HEK293 (cell line): ENCODE measurements around the gene KIAA1191.
A peak's percentile ranks its signal among the peaks of the same experiment; 100 is the strongest.

Source experiments
- CTCF ChIA-PET: fragments of 350-600 bp; formaldehyde crosslinking; extraction: SDS; loops from one replicate; lab custom pipeline; 2021; ENCODE audit warnings: antibody characterized with exemption; lab: Yijun Ruan, JAX
- POLR2A ChIA-PET: fragments of 300-600 bp; formaldehyde crosslinking; extraction: SDS; loops from one replicate; lab custom pipeline; 2020; ENCODE audit warnings: antibody characterized with exemption, inconsistent platforms; lab: Yijun Ruan, JAX
- H3K27ac ChIP-seq: fragments of 200-500 bp; sonication (Bioruptor generic); 2 replicates; pipeline ENCODE4 v1.5.1; 2014; ENCODE audit warnings: low read depth, low read length, control low read depth, inconsistent platforms; ENCODE audit errors: extremely low read depth
- H3K36me3 ChIP-seq, 2 experiments: fragments of 200-500 bp in 1 of 2; sonication (Bioruptor generic) in 1 of 2; 1 replicate in 1 of 2; 2 replicates in 1 of 2; pipeline ENCODE4 v1.5.1; 2014 to 2017; ENCODE audit warnings: inconsistent platforms in 2 of 2, low read length in 2 of 2; ENCODE audit not compliant: control insufficient read depth in 2 of 2, insufficient read depth in 1 of 2
- H3K4me1 ChIP-seq: fragments of 200-500 bp; sonication (Bioruptor generic); 2 replicates; pipeline ENCODE4 v1.5.1; 2014; ENCODE audit warnings: mild to moderate bottlenecking, low read length, inconsistent platforms; ENCODE audit not compliant: control insufficient read depth, insufficient read depth
- H3K4me3 ChIP-seq: 2 replicates; pipeline ENCODE4 v1.5.1; 2011; ENCODE audit warnings: low read depth, mild to moderate bottlenecking, control low read depth, low read length, moderate library complexity
- H3K9me3 ChIP-seq: fragments of 200-500 bp; sonication (Bioruptor generic); 2 replicates; pipeline ENCODE4 v1.5.1; 2014; ENCODE audit warnings: low read depth, low read length, inconsistent platforms; ENCODE audit not compliant: control insufficient read depth, insufficient read depth
- KLF1 ChIP-seq: fragments of 450-650 bp; formaldehyde crosslinking; IDR thresholded peaks from 2 replicates; pipeline ENCODE4 v1.5.1; 2016; ENCODE audit warnings: missing biosample characterization, missing genetic modification characterization
- PRDM1 ChIP-seq: fragments of 450-650 bp; formaldehyde crosslinking; IDR thresholded peaks from 2 replicates; pipeline ENCODE4; 2016; ENCODE audit warnings: missing biosample characterization, missing genetic modification characterization
- PRDM10 ChIP-seq: fragments of 450-650 bp; formaldehyde crosslinking; IDR thresholded peaks from 2 replicates; pipeline ENCODE4 v1.5.1; 2016; ENCODE audit warnings: missing biosample characterization, missing genetic modification characterization
- ZBTB44 ChIP-seq: fragments of 450-650 bp; IDR thresholded peaks from 2 replicates; pipeline ENCODE4 v1.5.1; 2018; ENCODE audit warnings: missing biosample characterization, mild to moderate bottlenecking, missing genetic modification characterization
- ZBTB8A ChIP-seq: fragments of 450-650 bp; formaldehyde crosslinking; IDR thresholded peaks from 2 replicates; pipeline ENCODE4 v1.5.1; 2016; ENCODE audit warnings: missing biosample characterization, missing genetic modification characterization
- ZEB2 ChIP-seq: fragments of 450-650 bp; formaldehyde crosslinking; IDR thresholded peaks from 2 replicates; pipeline ENCODE4 v1.5.1; 2016; ENCODE audit warnings: missing biosample characterization, missing genetic modification characterization
- ZFP69B ChIP-seq: fragments of 450-650 bp; formaldehyde crosslinking; IDR thresholded peaks from 2 replicates; pipeline ENCODE4 v1.5.1; 2016; ENCODE audit warnings: missing biosample characterization, missing genetic modification characterization
- ZNF140 ChIP-seq: fragments of 450-650 bp; formaldehyde crosslinking; IDR thresholded peaks from 2 replicates; pipeline ENCODE4 v1.5.1; 2016; ENCODE audit warnings: missing biosample characterization, missing genetic modification characterization
- ZNF146 ChIP-seq: fragments of 450-650 bp; formaldehyde crosslinking; IDR thresholded peaks from 2 replicates; pipeline ENCODE4 v1.5.1; 2016; ENCODE audit warnings: missing biosample characterization, missing genetic modification characterization
- ZNF184 ChIP-seq: fragments of 450-650 bp; IDR thresholded peaks from 2 replicates; pipeline ENCODE4 v1.5.1; 2018; ENCODE audit warnings: missing biosample characterization, mild to moderate bottlenecking, missing genetic modification characterization
- ZNF221 ChIP-seq: fragments of 450-650 bp; formaldehyde crosslinking; IDR thresholded peaks from 2 replicates; pipeline ENCODE4 v1.5.1; 2017; ENCODE audit warnings: missing biosample characterization, missing genetic modification characterization, borderline replicate concordance
- ZNF350 ChIP-seq: fragments of 450-650 bp; formaldehyde crosslinking; IDR thresholded peaks from 2 replicates; pipeline ENCODE4 v1.5.0; 2017; ENCODE audit warnings: missing biosample characterization, mild to moderate bottlenecking, missing genetic modification characterization
- ZNF394 ChIP-seq: fragments of 450-650 bp; formaldehyde crosslinking; IDR thresholded peaks from 2 replicates; pipeline ENCODE4 v1.5.1; 2016; ENCODE audit warnings: missing biosample characterization, missing genetic modification characterization, mild to moderate bottlenecking, moderate library complexity, borderline replicate concordance
- ZNF404 ChIP-seq: fragments of 450-650 bp; formaldehyde crosslinking; IDR thresholded peaks from 2 replicates; pipeline ENCODE4 v1.5.1; 2017; ENCODE audit warnings: missing biosample characterization, missing genetic modification characterization
- ZNF513 ChIP-seq: fragments of 450-650 bp; IDR thresholded peaks from 2 replicates; pipeline ENCODE4 v1.5.1; 2018; ENCODE audit warnings: missing biosample characterization, missing genetic modification characterization
- ZNF518A ChIP-seq: fragments of 450-650 bp; formaldehyde crosslinking; conservative IDR thresholded peaks from 2 replicates; pipeline ENCODE4 v1.5.1; 2016; ENCODE audit warnings: low read depth, missing biosample characterization, missing genetic modification characterization
- ZNF600 ChIP-seq: fragments of 450-650 bp; formaldehyde crosslinking; IDR thresholded peaks from 2 replicates; pipeline ENCODE4 v1.5.1; 2016; ENCODE audit warnings: missing biosample characterization, missing genetic modification characterization
- ZNF623 ChIP-seq: fragments of 450-650 bp; formaldehyde crosslinking; IDR thresholded peaks from 2 replicates; pipeline ENCODE4 v1.5.1; 2016; ENCODE audit warnings: missing biosample characterization, missing genetic modification characterization
- ZNF768 ChIP-seq: fragments of 450-650 bp; formaldehyde crosslinking; IDR thresholded peaks from 2 replicates; pipeline ENCODE4 v1.5.1; 2018; ENCODE audit warnings: missing biosample characterization, mild to moderate bottlenecking, missing genetic modification characterization
- ZNF785 ChIP-seq: fragments of 450-650 bp; formaldehyde crosslinking; IDR thresholded peaks from 2 replicates; pipeline ENCODE4 v1.5.1; 2016; ENCODE audit warnings: missing biosample characterization, missing genetic modification characterization
- TF ChIP-seq, protein P1 (sequence below): fragments of 450-650 bp; formaldehyde crosslinking; IDR thresholded peaks from 2 replicates; pipeline ENCODE4 v1.5.1; 2016; ENCODE audit warnings: missing biosample characterization, missing genetic modification characterization

KIAA1191 gene

GRCh38 chr5:176341325-176342157 is 20.0 kb downstream of the KIAA1191 start:
- Histone ChIP-seq H3K9me3 (no peaks in the 10 kb centered on the region), H3K27ac (no peak overlapping the region), H3K36me3 (peaks cover 37 to 75% of the 10 kb centered on the region in 2 experiments), H3K4me3 (no peak overlapping the region)
- CTCF ChIA-PET: no interaction called here
- TF ChIP-seq ZNF785 (tag by site-specific recombination): no peak
- no peak for TF ChIP-seq KLF1 (tag by site-specific recombination)
- TF ChIP-seq PRDM1 (tag by site-specific recombination): no peak
- no peak for TF ChIP-seq ZNF221 (tag by site-specific recombination)
- TF ChIP-seq ZNF404: no peak
- TF ChIP-seq ZNF146: peak; percentile 61; the same call in 1 of the 2 replicates
- TF ChIP-seq ZNF768 (tag by site-specific recombination): no peak
- no peak for TF ChIP-seq ZEB2 (tag by site-specific recombination)
- TF ChIP-seq, protein P1, sequence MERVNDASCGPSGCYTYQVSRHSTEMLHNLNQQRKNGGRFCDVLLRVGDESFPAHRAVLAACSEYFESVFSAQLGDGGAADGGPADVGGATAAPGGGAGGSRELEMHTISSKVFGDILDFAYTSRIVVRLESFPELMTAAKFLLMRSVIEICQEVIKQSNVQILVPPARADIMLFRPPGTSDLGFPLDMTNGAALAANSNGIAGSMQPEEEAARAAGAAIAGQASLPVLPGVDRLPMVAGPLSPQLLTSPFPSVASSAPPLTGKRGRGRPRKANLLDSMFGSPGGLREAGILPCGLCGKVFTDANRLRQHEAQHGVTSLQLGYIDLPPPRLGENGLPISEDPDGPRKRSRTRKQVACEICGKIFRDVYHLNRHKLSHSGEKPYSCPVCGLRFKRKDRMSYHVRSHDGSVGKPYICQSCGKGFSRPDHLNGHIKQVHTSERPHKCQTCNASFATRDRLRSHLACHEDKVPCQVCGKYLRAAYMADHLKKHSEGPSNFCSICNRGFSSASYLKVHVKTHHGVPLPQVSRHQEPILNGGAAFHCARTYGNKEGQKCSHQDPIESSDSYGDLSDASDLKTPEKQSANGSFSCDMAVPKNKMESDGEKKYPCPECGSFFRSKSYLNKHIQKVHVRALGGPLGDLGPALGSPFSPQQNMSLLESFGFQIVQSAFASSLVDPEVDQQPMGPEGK (tag by site-specific recombination): no peak
- no peak for TF ChIP-seq ZNF623 (tag by site-specific recombination)
- peak; percentile 54 for TF ChIP-seq PRDM10
- TF ChIP-seq ZNF350: no peak
- TF ChIP-seq ZNF513 (tag by site-specific recombination): peak; percentile 87
- no peak for TF ChIP-seq ZNF140 (tag by site-specific recombination)
- TF ChIP-seq ZNF184 (tag by site-specific recombination): no peak
- TF ChIP-seq ZNF600 (tag by site-specific recombination): peak; percentile 35
- TF ChIP-seq, all 188 proteins: peak for 4
- no peaks in the 10 kb centered on the region for H3K4me1 ChIP-seq
- POLR2A ChIA-PET: no interaction called here

- H3K27ac ChIP-seq: no peak overlapping the region
- ChIA-PET CTCF (no interaction called here), POLR2A (interaction anchor here (1.3 kb wide), 1 partner anchor 22 kb away, joined by 5 read pairs; the partner anchor contains the start of gene KIAA1191)
- H3K4me3 ChIP-seq: no peak overlapping the region
- H3K36me3 ChIP-seq: peaks cover 29 to 64% of the 10 kb centered on the region in 2 experiments
- no peaks in the 10 kb centered on the region for H3K4me1 ChIP-seq
- no peaks in the 10 kb centered on the region for H3K9me3 ChIP-seq
- TF ChIP-seq ZBTB8A (tag by site-specific recombination) (no peak), ZBTB44 (tag by site-specific recombination) (no peak), ZNF600 (tag by site-specific recombination) (no peak), ZNF518A (tag by site-specific recombination) (no peak), ZFP69B (tag by site-specific recombination) (no peak), ZNF394 (tag by site-specific recombination) (no peak)
These were observed 22.3 kb downstream of the KIAA1191 start for GRCh38 chr5:176339304-176339703.
